ENCODE measurements around the gene TRPM8.

The TRPM8 gene

GRCh38 chr2:234002281-234002680 is 85.1 kb downstream of the TRPM8 start:
- no peak for DNase-seq (ENCODE audit: low read depth)

GRCh38 chr2:234003972-234004617 is 86.9 kb downstream of the TRPM8 start:
- DNase-seq (ENCODE audit: low read depth): no peak

- DNase-seq (ENCODE audit: low read depth): no peak
Measured at GRCh38 chr2:234005126-234005525, 88.0 kb downstream of the TRPM8 start.

DNA sequence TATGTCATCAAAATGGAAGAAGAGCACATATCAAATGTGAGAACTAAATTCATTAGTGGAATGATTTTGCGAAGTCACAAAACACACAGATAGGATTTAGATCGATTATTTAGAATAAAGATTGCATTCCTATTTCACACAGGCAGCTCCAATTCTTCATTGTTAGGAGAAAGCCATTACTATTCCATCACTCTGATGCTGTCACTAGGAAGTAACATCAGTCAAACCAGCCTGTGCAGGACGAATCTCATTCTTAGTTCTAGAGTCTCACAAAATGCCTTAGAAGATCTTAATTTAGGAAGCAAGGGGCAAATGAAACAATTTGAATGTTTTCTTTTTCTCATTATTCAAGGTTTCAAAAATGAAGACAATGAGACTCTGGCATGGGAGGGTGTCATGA is 89.3 kb downstream of the TRPM8 start:
- no peak for DNase-seq (ENCODE audit: low read depth)

DNA sequence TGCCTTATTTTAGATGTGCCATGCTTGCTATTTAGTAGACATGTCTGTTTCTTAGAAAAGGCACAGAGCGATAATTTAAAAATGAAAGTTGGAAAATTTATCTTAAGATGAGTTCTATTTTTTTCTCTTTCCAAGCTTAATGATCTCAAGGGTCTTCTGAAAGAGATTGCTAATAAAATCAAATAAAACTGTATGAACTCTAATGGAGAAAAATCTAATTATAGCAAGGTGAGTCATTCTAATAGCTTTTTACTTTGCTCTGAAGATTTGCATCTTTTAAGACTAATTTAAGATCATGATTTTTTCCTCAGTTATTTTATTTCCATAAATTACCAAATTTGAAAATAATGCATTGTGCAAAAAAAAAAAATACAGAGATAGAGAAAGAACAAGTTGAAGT is 97.3 kb downstream of the TRPM8 start:
- DNase-seq (ENCODE audit: low read depth): no peak

GRCh38 chr2:234015861-234016260 is 98.7 kb downstream of the TRPM8 start:
- DNase-seq (ENCODE audit: low read depth): no peak

DNA sequence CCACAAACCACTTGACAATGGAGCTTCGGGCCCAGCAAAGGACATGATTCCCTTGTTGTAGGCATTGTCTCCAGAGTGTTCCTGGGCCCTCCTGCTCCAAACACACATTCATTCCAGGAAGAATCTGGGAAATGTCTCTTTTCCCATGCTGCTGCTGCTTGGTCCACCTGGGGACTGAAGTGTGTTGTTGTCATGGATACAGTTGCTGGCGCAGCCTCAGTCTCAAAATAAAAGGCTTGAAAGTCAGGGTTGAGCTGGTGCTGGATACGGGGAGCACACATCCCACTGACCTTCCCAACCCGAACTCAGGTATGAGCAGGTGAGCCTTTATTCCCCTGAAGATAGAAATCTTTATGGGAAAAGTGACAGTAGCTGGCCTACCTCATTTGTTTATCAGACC is 102.7 kb downstream of the TRPM8 start:
- no peak for DNase-seq (ENCODE audit: low read depth)

- no peak for DNase-seq (ENCODE audit: low read depth)
Measured at GRCh38 chr2:234020332-234020731, 103.2 kb downstream of the TRPM8 start.

GRCh38 chr2:234022424-234022823 is 105.3 kb downstream of the TRPM8 start:
- no peak for DNase-seq (ENCODE audit: low read depth)

GRCh38 chr2:234024304-234024703 is 107.1 kb downstream of the TRPM8 start:
- no peak for DNase-seq (ENCODE audit: low read depth)

DNA sequence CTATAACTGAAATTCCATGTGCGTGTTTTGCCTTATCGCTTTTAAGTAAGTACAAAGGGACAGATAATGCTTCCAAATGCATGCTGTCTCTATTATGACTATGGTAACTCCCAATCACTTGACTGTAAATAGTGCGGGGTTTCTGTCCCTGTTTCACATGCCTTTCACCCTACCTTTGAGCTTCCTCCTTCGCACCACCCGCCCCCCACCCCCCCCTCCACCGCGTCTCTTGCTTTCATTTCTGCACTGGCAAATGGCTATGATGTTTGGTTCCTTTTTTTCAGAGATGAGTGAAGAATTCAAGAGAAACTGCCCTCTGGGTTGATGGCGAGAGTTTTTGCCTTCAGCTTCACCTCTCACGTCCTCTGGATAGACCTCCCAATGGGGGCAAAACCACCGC is 108.3 kb downstream of the TRPM8 start:
- no peak for DNase-seq (ENCODE audit: low read depth)

DNA sequence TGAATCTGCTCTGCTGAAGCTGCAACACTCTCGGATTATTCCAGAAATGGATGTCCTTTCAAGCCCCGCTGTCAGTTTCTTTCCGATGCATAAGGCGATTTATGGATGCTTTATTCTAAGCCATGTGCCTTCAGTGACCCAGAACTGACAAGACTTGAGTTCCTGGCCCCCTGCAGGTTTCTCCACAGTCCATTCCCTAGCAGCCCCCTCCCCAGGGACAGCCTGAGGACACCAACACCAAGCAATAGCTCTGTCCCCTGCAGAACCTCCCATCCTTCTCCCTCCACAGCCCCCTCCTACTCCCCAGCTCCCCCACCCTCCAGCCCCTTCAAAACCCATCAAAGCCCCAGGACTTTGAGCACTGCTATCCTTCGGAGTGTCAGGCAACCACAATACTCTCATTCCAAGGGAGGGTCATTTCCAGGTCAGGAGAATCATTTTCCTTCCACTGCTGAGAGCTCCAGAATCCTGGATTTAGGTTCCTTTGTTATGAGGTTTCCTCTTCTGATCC is 108.8 kb downstream of the TRPM8 start:
- DNase-seq (ENCODE audit: low read depth): no peak

GRCh38 chr2:234026693-234027254 is 109.6 kb downstream of the TRPM8 start:
- DNase-seq (ENCODE audit: low read depth): no peak

DNA sequence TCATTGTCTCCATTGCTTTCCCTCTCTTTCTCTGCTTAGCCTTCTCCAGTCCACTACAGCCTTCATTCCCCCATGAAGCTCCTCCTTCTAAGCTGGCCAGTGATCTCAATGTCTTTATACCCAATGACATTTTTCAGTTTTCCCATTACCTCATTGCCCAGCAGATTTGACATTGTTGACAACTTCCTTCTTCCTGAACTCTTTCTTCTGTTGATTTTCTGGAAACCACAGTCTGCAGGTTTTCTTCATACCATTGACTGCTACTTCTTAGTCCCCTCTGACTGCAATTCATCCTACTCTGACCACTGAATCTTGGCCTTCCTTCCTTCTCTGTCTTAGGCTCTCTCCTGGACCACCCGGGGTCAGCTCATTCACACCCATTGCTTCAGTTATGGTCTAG is 110.5 kb downstream of the TRPM8 start:
- no peak for DNase-seq (ENCODE audit: low read depth)

GRCh38 chr2:234029150-234029733 is 112.1 kb downstream of the TRPM8 start:
- no peak for DNase-seq (ENCODE audit: low read depth)

DNA sequence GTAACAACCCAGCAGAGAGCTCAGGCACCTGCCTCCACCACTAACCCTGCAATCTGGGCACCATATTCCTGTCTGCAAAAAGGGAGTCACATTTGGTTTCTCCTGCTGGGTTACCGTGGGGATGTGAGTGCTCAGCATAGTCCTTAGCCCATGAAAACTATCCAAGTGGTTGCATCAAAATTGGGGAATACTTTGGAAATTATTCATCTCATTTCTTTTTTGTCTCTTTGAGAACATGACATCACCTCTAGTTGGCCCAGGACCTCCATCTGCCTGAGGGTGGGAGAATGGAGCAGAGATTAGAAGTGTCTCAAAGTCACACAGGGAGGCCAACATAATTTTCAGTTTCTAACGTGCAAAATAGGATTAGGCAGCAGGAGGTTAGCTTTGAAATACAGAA is 114.0 kb downstream of the TRPM8 start:
- DNase-seq (ENCODE audit: low read depth): no peak

GRCh38 chr2:234032279-234032856 is 115.2 kb downstream of the TRPM8 start:
- DNase-seq (ENCODE audit: low read depth): no peak

- no peak for DNase-seq (ENCODE audit: low read depth)
Measured at GRCh38 chr2:234033174-234033573, 116.0 kb downstream of the TRPM8 start.

DNA sequence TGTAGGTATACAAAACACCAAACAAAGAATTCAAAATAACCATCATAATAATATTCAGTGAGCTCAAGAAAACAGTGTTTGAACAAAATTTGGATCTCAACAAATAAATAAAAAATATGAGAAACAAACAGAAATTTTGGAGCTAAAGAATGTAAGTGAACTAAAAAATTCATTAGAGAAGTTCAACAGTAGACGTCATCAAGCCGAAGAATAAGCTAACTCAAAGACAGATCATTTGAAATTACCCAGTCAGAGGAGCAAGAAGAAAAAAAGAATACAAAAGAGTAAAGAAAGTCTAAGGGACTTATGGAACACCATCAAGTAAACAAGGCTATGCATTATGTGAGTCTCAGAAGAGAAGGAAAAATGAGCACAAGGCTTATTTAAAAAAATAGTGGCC is 116.7 kb downstream of the TRPM8 start:
- no peak for DNase-seq (ENCODE audit: low read depth)

DNA sequence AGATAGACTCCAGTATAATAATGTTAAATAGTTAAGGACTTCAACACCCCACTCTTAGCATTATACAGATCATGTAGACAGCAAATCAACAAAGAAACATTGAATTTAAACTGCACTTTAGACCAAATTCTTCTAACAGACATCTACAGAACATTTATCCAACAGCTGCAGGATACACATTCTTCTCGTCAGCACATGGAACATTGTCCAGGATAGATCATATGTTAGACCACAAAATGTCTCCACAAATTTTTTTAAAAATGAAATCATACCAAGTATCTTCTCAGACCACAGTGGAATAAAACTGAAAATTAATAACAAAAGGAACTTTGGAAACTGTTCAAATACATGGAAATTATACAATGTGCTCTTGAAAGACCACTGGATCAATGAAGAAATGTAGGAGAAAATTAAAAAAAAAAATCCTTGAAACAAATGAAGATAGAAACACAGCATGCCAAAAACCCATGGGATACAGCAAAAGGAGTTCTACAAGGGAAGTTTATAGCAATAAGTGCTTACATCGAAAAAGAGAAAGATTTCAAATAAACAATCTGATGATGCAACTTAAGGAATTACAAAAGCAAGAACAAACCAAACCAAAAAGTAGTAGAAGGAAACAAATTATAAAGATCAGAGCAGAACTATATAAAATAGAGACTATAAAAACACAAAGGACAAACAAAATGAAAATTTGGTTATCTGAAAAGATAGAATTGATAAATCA is 121.1 kb downstream of the TRPM8 start:
- no peak for DNase-seq (ENCODE audit: low read depth)

- DNase-seq (ENCODE audit: low read depth): no peak
Measured at GRCh38 chr2:234044157-234044556, 127.0 kb downstream of the TRPM8 start.

DNA sequence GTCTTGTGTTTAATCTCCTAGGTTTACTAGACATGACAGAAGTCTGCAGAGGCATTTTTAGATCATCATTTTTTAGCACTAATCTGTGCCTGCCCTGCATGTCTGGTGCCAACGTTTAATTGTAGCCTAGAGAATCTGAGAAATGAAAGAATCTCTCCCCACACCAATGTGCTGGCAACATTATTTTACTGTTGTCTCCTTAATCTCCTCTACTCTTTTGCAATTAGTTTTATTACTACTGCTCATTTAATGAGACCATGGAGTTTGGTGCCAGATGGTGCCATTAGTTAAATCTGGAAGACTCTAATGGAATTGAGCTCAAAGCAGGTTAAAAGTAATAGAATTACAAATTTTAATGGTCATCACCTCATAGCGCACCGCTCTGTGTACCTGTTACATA is 129.3 kb downstream of the TRPM8 start:
- no peak for DNase-seq (ENCODE audit: low read depth)

GRCh38 chr2:234047361-234047760 is 130.2 kb downstream of the TRPM8 start:
- no peak for DNase-seq (ENCODE audit: low read depth)
